Heart left ventricle (tissue), 16 donors: ENCODE results near the gene ABCA13. TPM values are rescaled to one million over a fixed set of nuclear protein-coding genes. Genes with fewer than 3 reads are reported as not detected.

Source experiments
- ATAC-seq, 4 donors: fragments of 200-7000 bp; cut with Tn5 transposase; one replicate each; pipeline ENCODE4 v1.9.1; 2020 to 2022; ENCODE audit warnings: moderate library complexity in 4 of 4, mild to moderate bottlenecking in 3 of 4, moderate number of reproducible peaks in 1 of 4
- DNase-seq, 5 donors: peaks; one replicate each; pipeline ENCODE4 v3.0.0-alpha.2; 2020
- H3K27ac ChIP-seq, 12 donors: fragments of 200-600 bp; sonication (generic) in 4 of 12; one replicate each; pipeline versions ENCODE4 v1.5.0 to v1.8.0; 2016 to 2022; ENCODE audit warnings: mild to moderate bottlenecking in 2 of 12
- H3K27me3 ChIP-seq, 9 donors: fragments of 200-600 bp; sonication (generic) in 2 of 9; one replicate each; pipeline versions ENCODE4 v1.5.1 to v1.8.0; 2016 to 2022; ENCODE audit warnings: mild to moderate bottlenecking in 3 of 9
- H3K36me3 ChIP-seq, 9 donors: fragments of 200-600 bp; sonication (generic) in 2 of 9; one replicate each; pipeline versions ENCODE4 v1.5.0 to v1.8.0; 2018 to 2022; ENCODE audit warnings: mild to moderate bottlenecking in 2 of 9
- H3K4me1 ChIP-seq, 12 donors: fragments of 200-600 bp; sonication (generic) in 4 of 12; one replicate each; pipeline versions ENCODE4 v1.5.0 to v1.8.0; 2016 to 2022; ENCODE audit warnings: mild to moderate bottlenecking in 3 of 12
- H3K4me3 ChIP-seq, 12 donors: fragments of 200-600 bp; sonication (generic) in 4 of 12; one replicate each; pipeline versions ENCODE4 v1.5.0 to v1.8.0; 2017 to 2022; ENCODE audit warnings: mild to moderate bottlenecking in 9 of 12, moderate library complexity in 4 of 12
- H3K9me3 ChIP-seq, 12 donors: fragments of 200-600 bp; sonication (generic) in 4 of 12; one replicate each; pipeline versions ENCODE4 v1.5.0 to v1.8.0; 2016 to 2022; ENCODE audit warnings: mild to moderate bottlenecking in 1 of 12
- CTCF ChIP-seq, 12 donors: fragments of 200-600 bp; sonication (generic) in 4 of 12; IDR thresholded peaks; one replicate each; pipeline versions ENCODE4 v1.5.0 to v1.8.0; 2018 to 2022; ENCODE audit warnings: antibody characterized with exemption in 12 of 12, mild to moderate bottlenecking in 5 of 12
- POLR2A ChIP-seq, 2 donors: fragments of 450-650 bp; IDR thresholded peaks; one replicate each; pipeline ENCODE4 v1.6.1; 2017; ENCODE audit warnings: antibody characterized with exemption in 2 of 2, mild to moderate bottlenecking in 2 of 2, moderate library complexity in 2 of 2
- WGBS, 4 donors: extraction: QIAGEN DNeasy Blood & Tissue Kit in 2 of 4; methylation state at CpG; one replicate each; pipeline versions ENCODE4 v1.1.5 to v1.1.7; 2013 to 2018; 5-methylcytosine and 5-hydroxymethylcytosine counted together
- intact Hi-C, 10 donors: fragments of 100-400 bp; cut with DNase I; formaldehyde crosslinking; loops; one replicate each; pipeline versions ENCODE4 v1.11.1 to v1.14.2; 2022
- polyA plus RNA-seq, 2 donors: library from polyadenylated mRNA; stranded (reverse); fragments of 200-250 nt; gene quantifications; one replicate each; pipeline ENCODE4 v1.2.3, GENCODE V29; 2013
- total RNA-seq, 9 donors: library from RNA; depleted of rRNA in 2 of 9; stranded (reverse); fragments of >200 nt in 2 of 9; fragmentation: NEBNext Ultra II Directional in 3 of 9; extraction: Animal tissue kit (Norgen Biotek cat#: 25700) in 3 of 9; gene quantifications; one replicate each; pipeline versions ENCODE4 v1.1.0 to v1.2.4, GENCODE V29; 2016 to 2023
- donor health status: ischemic (EF 13 %, LVEDD 7.1; RV severe dilation, severe dysfunction).
- donor health status: healthy with polysubstance abuse.
- donor health status: DM: no; HTN: yes; CAD: no.
- donor health status: DM: no; HTN: no; CAD: no.
- donor health status: ischemic (EF 25% LVEDD 6.9; RV normal size, moderate dysfunction).
- donor health status: ischemic (EF 25% LVEDD 5.7; RV mildly dilated, moderate dysfunction).
- donor health status: healthy.
- donor health status: DM: yes; HTN: yes; CAD: no.
- donor health status: ischemic (EF 35%, LVEDD 5.7; RV mildly dilated, moderate dysfunction).
- donor health status: nonischemic (EF 11% LVEDD 7.7; RV severe dilation, severe dysfunction).
- donor health status: DM: yes; HTN: yes; CAD: no.
- donor health status: PGD.
- donor health status: ischemic (EF 29% LVEDD 5.4; RV normal size, mild dysfunction).
- donor health status: nonischemic (EF 23%, LVEDD 6.1; RV moderate dilation, normal function).

Gene ABCA13
- total and polyA plus RNA-seq, 11 donors = 0.01 to 0.29 (median 0.07) TPM; not detected in 3

GRCh38 chr7:48365010-48365409, 193.8 kb downstream of the ABCA13 start:
- intact Hi-C loops = no loop called here
- H3K9me3 ChIP-seq = peaks cover 0 to 12% (median 0%) of the 10 kb centered on the region in 12 donors
- TF ChIP-seq CTCF (IDR thresholded peaks at IDR 0.05) (no peak), POLR2A (IDR thresholded peaks at IDR 0.05) (no peak)
- H3K27ac ChIP-seq = no peak overlapping the region
- whole genome bisulfite sequencing, 4 donors = 50 to 61% (median 53%) methylated on average over 2 of the region's 2 CpGs
- no peaks in the 10 kb centered on the region for H3K27me3 ChIP-seq
- H3K4me3 ChIP-seq = no peak overlapping the region
- DNase-seq (no peak), ATAC-seq (no peak)
- H3K36me3 ChIP-seq = no peaks in the 10 kb centered on the region
- no peaks in the 10 kb centered on the region for H3K4me1 ChIP-seq

GRCh38 chr7:48366096-48366495, 194.8 kb downstream of the ABCA13 start:
- WGBS, 4 donors = 51 to 63% (median 60%) methylated on average over 4 of the region's 4 CpGs
- no peaks in the 10 kb centered on the region for H3K4me1 ChIP-seq
- no peaks in the 10 kb centered on the region for H3K36me3 ChIP-seq
- H3K27me3 ChIP-seq = no peaks in the 10 kb centered on the region
- ATAC-seq (no peak), DNase-seq (no peak)
- no peak overlapping the region for H3K27ac ChIP-seq
- H3K9me3 ChIP-seq = peaks cover 0 to 23% (median 8%) of the 10 kb centered on the region in 12 donors
- TF ChIP-seq POLR2A (IDR thresholded peaks at IDR 0.05) (no peak), CTCF (IDR thresholded peaks at IDR 0.05) (no peak)
- intact Hi-C loops = no loop called here
- no peak overlapping the region for H3K4me3 ChIP-seq

GRCh38 chr7:48376263-48376662, 205.0 kb downstream of the ABCA13 start:
- DNase-seq (no peak), ATAC-seq (no peak)
- Histone ChIP-seq H3K36me3 (no peaks in the 10 kb centered on the region), H3K4me1 (no peaks in the 10 kb centered on the region), H3K27me3 (no peaks in the 10 kb centered on the region), H3K9me3 (peaks cover 0 to 5% (median 1%) of the 10 kb centered on the region in 12 donors), H3K4me3 (no peak overlapping the region), H3K27ac (no peak overlapping the region)
- TF ChIP-seq POLR2A (IDR thresholded peaks at IDR 0.05) (no peak), CTCF (IDR thresholded peaks at IDR 0.05) (no peak)
- intact Hi-C loops = no loop called here

- no peak overlapping the region for H3K27ac ChIP-seq
- TF ChIP-seq POLR2A (IDR thresholded peaks at IDR 0.05) = no peak
- TF ChIP-seq CTCF (IDR thresholded peaks at IDR 0.05) = no peak
- H3K9me3 ChIP-seq = no peaks in the 10 kb centered on the region
- H3K4me1 ChIP-seq = no peaks in the 10 kb centered on the region
- ATAC-seq (no peak), DNase-seq (no peak)
- WGBS, 4 donors = 76 to 90% (median 80%) methylated on average over 1 of the region's 1 CpG
- no peaks in the 10 kb centered on the region for H3K36me3 ChIP-seq
- no peaks in the 10 kb centered on the region for H3K27me3 ChIP-seq
- no peak overlapping the region for H3K4me3 ChIP-seq
- intact Hi-C loops = loop anchor here in 1 of 10 donors (10.0 kb wide), 1 partner anchor 64 kb away; no protein-coding TSS in a partner anchor
Measured at GRCh38 chr7:48380921-48381320, 209.7 kb downstream of the ABCA13 start.
